ENCODE data around the gene LOX. TPM values are rescaled to one million over a fixed set of nuclear protein-coding genes. Genes with fewer than 3 reads are reported as not detected.

The LOX gene
- total RNA-seq, 1 experiment from 2014 or later = 8.7 TPM

GRCh38 chr5:122089096-122090013 lies 11.3 kb upstream of the LOX start:
- CTCF ChIA-PET = no interaction called here
- BruUV-seq (replicated peaks) = no TSS peak
- Mint-ChIP-seq H3K27ac (ENCODE audit: unreplicated experiment) (no peak overlapping the region), H3K4me1 (ENCODE audit: low read depth, unreplicated experiment) (peaks cover 7% of the 10 kb centered on the region), H3K36me3 (ENCODE audit: insufficient read depth, unreplicated experiment) (no peaks in the 10 kb centered on the region), H3K9me3 (ENCODE audit: low read depth, unreplicated experiment) (no peaks in the 10 kb centered on the region), H3K4me3 (ENCODE audit: low read depth, unreplicated experiment) (no peak overlapping the region), H3K27me3 (ENCODE audit: unreplicated experiment) (no peaks in the 10 kb centered on the region)
- intact Hi-C loops (cut with micrococcal nuclease; ENCODE audit: unreplicated experiment) = no loop called here
- no peak for DNase-seq
- TF ChIP-seq, protein P1, sequence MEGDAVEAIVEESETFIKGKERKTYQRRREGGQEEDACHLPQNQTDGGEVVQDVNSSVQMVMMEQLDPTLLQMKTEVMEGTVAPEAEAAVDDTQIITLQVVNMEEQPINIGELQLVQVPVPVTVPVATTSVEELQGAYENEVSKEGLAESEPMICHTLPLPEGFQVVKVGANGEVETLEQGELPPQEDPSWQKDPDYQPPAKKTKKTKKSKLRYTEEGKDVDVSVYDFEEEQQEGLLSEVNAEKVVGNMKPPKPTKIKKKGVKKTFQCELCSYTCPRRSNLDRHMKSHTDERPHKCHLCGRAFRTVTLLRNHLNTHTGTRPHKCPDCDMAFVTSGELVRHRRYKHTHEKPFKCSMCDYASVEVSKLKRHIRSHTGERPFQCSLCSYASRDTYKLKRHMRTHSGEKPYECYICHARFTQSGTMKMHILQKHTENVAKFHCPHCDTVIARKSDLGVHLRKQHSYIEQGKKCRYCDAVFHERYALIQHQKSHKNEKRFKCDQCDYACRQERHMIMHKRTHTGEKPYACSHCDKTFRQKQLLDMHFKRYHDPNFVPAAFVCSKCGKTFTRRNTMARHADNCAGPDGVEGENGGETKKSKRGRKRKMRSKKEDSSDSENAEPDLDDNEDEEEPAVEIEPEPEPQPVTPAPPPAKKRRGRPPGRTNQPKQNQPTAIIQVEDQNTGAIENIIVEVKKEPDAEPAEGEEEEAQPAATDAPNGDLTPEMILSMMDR (IDR thresholded peaks at IDR 0.05; ENCODE audit: unreplicated experiment) = no peak

- intact Hi-C loops (cut with micrococcal nuclease; ENCODE audit: unreplicated experiment) = no loop called here
- no peak for DNase-seq
- Mint-ChIP-seq H3K27ac (ENCODE audit: unreplicated experiment) (no peak overlapping the region), H3K27me3 (ENCODE audit: unreplicated experiment) (no peaks in the 10 kb centered on the region), H3K36me3 (ENCODE audit: insufficient read depth, unreplicated experiment) (no peaks in the 10 kb centered on the region), H3K9me3 (ENCODE audit: low read depth, unreplicated experiment) (no peaks in the 10 kb centered on the region), H3K4me1 (ENCODE audit: low read depth, unreplicated experiment) (no peaks in the 10 kb centered on the region), H3K4me3 (ENCODE audit: low read depth, unreplicated experiment) (no peak overlapping the region)
- CTCF ChIA-PET = interaction anchor here (0.7 kb wide), 1 partner anchor 9 kb away, joined by 3 read pairs; no protein-coding TSS in a partner anchor
- no TSS peak for BruUV-seq (replicated peaks)
- TF ChIP-seq, protein P1 (IDR thresholded peaks at IDR 0.05; ENCODE audit: unreplicated experiment) = no peak
Observed at GRCh38 chr5:122085041-122085440, 7.0 kb upstream of the LOX start.

DNA sequence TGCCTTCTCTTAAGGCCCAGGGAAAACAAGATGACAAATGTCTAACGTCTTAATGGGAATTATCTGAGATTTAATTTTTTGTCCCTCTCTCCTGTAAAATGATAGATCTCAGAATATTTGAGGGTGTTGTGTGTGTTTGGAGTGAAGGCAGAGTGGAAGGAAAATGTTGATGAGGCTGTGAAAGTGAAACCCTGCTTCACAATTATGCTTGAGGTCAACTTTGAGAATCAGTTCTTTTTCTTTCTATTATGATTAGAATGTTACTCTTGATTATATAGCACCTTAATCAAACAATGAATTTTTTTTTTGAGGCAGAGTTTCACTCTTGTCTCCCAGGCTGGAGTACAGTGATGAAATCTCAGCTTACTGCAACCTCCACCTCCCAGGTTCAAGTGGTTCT lies 5.5 kb upstream of the LOX start:
- TF ChIP-seq, protein P1 (IDR thresholded peaks at IDR 0.05; ENCODE audit: unreplicated experiment) = no peak
- Mint-ChIP-seq H3K4me1 (ENCODE audit: low read depth, unreplicated experiment) (peaks cover 6% of the 10 kb centered on the region), H3K9me3 (ENCODE audit: low read depth, unreplicated experiment) (no peaks in the 10 kb centered on the region), H3K27me3 (ENCODE audit: unreplicated experiment) (no peaks in the 10 kb centered on the region), H3K27ac (ENCODE audit: unreplicated experiment) (no peak overlapping the region), H3K4me3 (ENCODE audit: low read depth, unreplicated experiment) (no peak overlapping the region), H3K36me3 (ENCODE audit: insufficient read depth, unreplicated experiment) (peaks cover 4% of the 10 kb centered on the region)
- no peak for DNase-seq
- CTCF ChIA-PET = no interaction called here
- intact Hi-C loops (cut with micrococcal nuclease; ENCODE audit: unreplicated experiment) = no loop called here
- no TSS peak for BruUV-seq (replicated peaks)

DNA sequence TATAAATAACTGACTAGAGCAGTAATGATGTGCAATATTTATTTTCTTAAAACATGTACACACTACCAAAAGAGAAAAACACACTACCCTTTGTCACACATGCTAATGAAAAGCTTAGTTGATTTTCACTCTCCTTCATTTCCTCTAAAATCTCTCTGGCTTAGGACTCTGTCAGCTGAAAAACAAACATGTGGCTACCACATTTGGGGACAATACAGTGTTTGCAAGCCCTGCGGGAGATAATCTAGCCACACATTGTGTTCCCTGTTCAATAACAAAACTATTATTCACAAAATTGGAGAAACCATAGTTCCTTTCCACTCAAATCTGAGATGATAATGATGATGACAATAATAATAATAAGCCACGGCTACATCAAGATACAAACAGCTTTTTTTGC lies 3.5 kb upstream of the LOX start:
- Mint-ChIP-seq H3K4me3 (ENCODE audit: low read depth, unreplicated experiment) (no peak overlapping the region), H3K9me3 (ENCODE audit: low read depth, unreplicated experiment) (no peaks in the 10 kb centered on the region), H3K27me3 (ENCODE audit: unreplicated experiment) (no peaks in the 10 kb centered on the region), H3K27ac (ENCODE audit: unreplicated experiment) (no peak overlapping the region), H3K4me1 (ENCODE audit: low read depth, unreplicated experiment) (peaks cover 23% of the 10 kb centered on the region), H3K36me3 (ENCODE audit: insufficient read depth, unreplicated experiment) (peaks cover 24% of the 10 kb centered on the region)
- CTCF ChIA-PET = no interaction called here
- TF ChIP-seq, protein P1 (IDR thresholded peaks at IDR 0.05; ENCODE audit: unreplicated experiment) = no peak
- no TSS peak for BruUV-seq (replicated peaks)
- intact Hi-C loops (cut with micrococcal nuclease; ENCODE audit: unreplicated experiment) = no loop called here
- no peak for DNase-seq

Measured in Calu3 (cell line).